Measurements from ENCODE around the gene ALAS2. TPM values are rescaled to one million over a fixed set of nuclear protein-coding genes. Genes with fewer than 3 reads are reported as not detected.
"Not testable (repeated sequence)": the region's sequence is repeated elsewhere in the genome, so short reads cannot be mapped to it uniquely, and the experiment has no call there.

The ALAS2 gene
- total RNA-seq, 1 experiment from 2014 or later, result not detected

DNA sequence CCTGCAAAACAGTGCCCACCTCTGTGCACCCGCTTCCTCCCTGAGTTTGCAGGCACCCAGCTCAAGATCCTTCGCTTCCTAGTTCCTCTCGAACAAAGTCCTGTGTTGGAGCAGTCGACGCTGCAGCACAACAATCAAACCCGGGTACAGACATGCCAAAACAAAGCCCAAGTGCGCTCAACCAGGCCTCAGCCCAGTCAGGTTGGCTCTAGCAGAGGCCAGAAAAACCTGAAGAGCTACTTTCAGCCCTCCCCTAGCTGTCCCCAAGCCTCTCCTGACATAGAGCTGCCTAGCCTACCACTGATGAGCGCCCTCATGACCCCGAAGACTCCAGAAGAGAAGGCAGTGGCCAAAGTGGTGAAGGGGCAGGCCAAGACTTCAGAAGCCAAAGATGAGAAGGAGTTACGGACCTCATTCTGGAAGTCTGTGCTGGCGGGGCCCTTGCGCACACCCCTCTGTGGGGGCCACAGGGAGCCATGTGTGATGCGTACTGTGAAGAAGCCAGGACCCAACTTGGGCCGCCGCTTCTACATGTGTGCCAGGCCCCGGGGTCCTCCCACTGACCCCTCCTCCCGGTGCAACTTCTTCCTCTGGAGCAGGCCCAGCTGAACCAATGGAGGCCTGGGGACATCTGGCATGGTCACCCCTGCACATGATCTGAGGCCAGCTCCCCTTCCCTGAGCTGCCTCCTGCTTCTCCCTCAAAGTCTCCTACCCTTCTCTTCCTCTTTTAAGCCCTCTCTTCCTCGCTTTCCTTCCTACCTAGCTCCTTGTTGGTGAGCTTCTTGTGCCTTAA lies 23.8 kb downstream of the ALAS2 start:
- DNase-seq (ENCODE audit: low read depth), result no peak

DNA sequence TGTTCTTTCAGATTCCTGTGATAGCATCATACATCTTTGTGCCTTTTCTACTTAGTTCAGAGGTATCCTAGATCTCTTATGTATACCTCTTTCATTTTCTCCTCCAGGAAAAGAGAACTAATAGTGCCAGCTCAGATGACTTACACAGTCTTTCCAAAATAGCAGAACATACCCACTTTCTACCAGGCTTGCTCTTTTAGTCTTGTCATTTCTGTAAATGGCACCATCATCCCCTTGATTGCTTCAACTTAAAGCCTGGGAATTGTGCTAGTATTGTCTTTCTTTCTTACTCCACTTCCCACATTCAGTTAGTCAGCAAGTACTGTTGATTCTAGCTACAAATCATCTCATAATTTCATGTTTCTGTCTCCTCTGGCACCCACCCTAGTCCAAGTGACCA lies 25.5 kb downstream of the ALAS2 start:
- DNase-seq (ENCODE audit: low read depth), result no peak

DNA sequence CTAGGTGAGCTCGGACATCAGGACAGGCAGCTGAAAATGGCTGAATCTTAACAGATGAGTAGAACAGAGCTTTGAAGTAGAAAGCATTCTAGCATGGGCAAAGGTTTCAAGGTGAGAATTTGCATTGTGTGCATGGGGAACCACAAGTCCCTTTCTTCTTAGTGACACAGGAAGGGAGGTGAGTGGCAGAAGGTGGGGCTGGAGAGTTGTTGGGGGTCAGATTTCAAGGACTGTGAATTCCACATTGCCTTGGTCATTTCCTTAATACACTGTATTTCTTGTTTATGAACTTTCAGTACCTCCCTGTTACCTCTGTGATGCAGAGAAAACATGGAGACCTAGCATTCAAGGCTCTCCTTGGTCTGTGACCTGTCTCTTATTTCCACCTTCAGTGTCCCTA lies 26.5 kb downstream of the ALAS2 start:
- DNase-seq (ENCODE audit: low read depth), result no peak

DNA sequence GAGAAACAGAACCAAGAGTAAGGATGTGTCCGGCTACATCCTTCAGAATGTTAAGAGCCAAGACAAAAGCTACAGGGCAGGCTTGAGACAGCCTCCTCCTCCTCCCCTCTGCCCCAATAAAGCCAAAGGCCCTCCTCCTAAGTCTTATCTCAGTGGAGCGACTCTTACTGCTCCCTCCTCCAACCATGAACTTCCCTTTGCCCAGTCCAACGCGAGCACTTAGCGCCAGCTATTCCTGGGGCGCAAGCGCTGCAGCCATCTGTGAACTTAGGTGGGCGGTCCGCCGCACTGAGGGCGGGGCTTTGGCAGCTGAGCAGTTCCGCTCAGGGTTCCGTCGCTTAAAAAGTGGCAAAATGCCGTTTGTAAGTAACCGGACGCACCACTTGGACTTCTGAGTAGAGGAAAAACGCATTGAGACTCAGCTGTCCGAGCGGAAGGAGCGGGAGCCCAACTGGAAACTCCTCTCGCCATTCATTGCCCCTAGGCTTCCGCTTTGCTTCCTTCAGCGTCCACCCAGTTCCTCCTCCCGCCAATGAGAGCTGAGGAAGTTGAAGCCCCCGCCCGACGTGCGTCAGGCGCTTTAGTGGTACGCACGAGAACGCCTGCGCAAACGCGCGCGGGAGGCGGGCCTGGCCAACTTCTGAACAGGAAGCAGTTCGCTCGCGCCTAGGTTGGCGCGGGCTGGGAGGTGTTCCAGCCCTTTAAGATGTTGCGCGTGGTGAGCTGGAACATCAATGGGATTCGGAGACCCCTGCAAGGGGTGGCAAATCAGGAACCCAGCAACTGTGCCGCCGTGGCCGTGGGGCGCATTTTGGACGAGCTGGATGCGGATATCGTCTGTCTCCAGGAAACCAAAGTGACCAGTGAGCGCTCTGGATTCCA lies 30.8 kb downstream of the ALAS2 start, which contains the start of gene APEX2:
Gene APEX2, plus strand, starts transcription at position 647 of the 882 bp plus-strand sequence. Its CDS starts 60 bp downstream, at position 707.
- DNase-seq (ENCODE audit: low read depth), result peak; percentile 89

DNA sequence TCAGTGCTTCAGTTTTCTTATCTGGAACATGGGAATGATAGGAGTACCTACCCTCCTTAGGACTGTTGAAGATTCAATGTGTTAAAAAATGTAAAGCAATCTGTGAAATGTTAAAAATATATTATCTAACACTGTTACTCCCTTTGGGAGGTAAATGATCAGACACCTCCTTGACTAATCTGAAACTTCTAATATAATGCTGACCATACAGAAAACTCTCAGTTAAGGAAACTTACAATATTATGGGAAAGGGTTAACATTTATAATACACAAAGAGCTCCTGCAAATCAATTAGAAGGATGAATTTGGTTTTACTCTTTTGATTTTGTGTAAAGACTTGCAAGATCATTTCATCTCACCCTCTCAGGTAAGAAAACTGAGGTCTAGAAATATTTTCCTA lies 35.2 kb downstream of the ALAS2 start:
- DNase-seq (ENCODE audit: low read depth), result no peak

DNA sequence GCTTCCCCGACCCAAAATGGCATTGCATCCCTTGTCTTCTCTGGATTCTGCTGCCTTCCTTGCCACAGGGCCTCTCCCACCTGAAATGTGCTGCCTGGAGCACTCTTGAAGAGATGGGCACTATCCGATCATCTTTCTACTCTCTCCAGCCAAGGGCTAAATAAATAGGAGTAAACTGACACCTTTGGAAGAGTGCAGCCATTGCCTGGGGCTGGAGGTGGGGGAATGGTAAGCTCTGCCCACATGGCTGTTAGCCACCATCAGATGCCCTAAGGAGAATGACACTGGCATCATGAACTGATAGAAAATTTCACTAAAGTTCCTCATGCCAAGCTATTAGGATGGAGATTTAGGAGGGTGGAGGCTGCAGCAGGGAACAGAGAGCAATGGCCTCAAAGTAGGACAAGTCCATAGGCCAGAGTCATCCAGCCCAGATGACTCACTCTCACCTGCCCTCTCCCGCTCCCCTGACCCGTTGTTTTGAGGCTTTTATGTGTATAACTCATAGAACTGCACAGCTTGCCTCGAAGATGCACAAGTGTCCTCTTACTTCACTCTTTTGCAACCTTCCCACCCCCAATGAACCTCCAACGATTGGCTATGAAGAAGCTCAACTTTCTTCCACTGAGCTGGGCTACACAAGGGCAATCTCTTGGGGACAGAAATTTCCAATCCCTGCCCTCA lies 36.0 kb downstream of the ALAS2 start:
- no peak for DNase-seq (ENCODE audit: low read depth)

DNA sequence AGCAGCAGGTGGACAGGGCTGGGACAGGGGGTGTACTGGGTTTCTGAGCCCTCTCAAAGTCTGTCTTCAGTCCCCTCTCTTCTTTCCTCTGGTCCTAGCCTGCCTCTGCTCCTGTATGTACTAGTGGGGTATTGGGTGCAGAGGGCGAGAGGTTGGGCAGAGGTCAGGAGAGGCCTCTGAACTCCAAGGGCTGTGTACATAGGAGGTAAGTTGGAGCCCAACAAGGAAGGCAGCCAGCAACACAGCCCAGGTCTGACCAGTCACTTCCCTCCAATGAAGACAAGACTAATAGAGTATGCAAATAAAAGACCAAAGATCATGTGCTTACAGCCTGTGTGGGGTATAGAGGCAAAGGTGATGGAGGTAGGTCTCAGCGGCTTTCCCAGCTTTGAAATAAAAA lies 36.7 kb downstream of the ALAS2 start, which contains the start of gene PFKFB1:
Gene PFKFB1, minus strand, starts transcription at position 90 of the 400 bp plus-strand sequence. CDS start 181 bp downstream, outside the sequence.
- DNase-seq (ENCODE audit: low read depth), result no peak

DNA sequence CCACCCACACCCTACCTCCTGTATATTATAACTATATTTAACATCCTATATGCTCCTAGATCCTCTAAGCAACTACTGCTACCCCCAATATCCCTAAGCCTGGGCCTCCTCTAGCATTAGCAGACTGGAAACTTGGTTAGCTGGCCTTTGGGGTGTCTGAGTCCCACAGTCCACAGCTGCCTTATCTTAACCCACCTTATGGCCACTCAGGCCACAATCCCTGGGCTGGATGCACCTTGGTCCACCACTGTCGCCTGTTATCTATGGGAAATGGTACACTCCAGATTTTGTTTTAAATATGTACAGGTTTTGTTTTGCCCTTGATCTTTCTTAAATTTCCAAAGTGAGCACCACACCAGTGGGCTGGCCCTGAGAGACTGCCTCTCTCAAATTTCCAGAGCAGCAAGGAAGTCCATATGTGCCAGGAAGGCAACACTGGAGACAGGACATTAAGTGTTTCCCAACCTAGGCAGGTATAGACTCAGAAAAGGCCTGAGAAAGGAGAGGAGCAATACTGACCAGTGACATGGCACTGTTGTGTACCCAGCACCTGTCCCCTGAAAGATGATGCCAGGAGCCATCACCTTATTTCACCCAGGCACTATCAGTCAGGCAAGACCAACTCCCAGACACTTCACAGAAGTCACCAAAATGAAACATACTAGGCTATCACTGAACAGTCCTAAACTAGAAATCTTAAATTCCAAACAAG lies 37.7 kb downstream of the ALAS2 start:
- no peak for DNase-seq (ENCODE audit: low read depth)

DNA sequence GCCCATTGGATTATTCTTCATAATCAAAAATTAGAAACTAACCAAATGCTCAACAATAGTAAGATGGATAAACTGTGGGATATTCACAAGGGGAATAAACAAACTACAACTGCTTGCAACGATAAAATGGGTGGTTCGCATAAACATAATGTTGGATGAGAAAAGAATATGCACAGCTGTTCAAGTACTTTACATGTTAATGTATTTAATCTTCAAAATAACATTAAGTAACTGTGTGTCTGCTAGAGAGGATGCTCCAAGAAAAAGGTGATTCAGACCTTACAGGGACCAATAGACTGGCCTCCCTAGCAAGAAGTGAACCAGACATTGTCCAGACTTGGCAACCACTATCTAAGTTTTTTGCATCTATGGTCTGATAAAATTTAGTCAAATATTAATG lies 39.1 kb downstream of the ALAS2 start:
- DNase-seq (ENCODE audit: low read depth), result no peak

DNA sequence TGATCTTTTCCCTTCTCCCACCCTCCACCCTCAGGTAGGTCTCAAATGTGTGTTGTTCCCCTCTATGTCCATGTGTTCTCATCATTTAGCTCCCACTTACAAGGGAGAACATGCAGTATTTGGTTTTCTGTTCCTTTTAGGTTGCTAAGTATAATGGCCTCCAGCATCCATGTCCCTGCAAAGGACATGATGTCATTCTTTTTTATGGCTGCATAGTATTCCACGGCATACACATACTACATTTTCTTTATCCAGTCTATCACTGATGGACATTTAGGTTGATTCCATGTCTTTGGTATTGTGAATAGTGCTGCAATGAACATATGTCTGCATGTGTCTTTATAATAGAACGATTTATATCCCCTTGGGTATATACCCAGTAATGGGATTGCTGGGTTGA lies 47.5 kb downstream of the ALAS2 start:
- DNase-seq (ENCODE audit: low read depth), result not testable (repeated sequence)

DNA sequence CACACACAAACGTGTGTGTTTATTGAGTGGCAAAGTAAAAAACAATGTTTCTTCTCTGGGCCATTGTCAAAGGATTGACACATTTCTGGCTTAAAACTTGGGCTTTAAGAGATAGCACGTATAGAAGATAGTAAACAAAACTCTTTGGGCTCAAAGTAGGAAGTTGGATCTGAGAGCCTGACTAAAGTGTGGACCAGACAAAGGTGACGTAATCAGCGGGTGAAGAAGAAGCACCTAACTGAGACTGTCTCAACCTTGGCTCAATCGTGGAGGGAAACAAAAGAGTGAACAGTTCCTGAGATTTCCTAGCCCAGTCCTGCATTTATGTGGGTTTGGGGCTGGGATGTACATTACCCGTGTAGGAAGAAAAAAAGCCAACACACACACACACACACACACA lies 50.4 kb downstream of the ALAS2 start:
- no peak for DNase-seq (ENCODE audit: low read depth)

DNA sequence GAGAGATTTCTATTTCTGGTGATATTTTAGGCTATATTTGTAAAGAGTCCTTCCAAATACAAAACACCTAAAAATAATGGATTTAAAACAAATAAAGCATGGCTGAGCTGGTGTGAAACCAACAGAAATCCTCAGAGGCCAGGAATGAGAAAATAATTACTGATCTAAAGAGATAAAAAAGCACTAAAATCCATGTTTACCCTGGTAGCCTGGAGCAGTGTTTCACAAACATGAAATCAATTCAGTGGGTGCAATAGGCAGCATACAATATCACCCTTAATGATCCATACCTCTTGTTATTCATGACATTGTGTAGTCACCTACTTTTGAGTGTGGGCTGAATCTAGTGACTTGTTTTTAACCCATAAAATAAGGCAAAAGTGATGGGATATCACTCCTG lies 51.3 kb downstream of the ALAS2 start:
- no peak for DNase-seq (ENCODE audit: low read depth)

DNA sequence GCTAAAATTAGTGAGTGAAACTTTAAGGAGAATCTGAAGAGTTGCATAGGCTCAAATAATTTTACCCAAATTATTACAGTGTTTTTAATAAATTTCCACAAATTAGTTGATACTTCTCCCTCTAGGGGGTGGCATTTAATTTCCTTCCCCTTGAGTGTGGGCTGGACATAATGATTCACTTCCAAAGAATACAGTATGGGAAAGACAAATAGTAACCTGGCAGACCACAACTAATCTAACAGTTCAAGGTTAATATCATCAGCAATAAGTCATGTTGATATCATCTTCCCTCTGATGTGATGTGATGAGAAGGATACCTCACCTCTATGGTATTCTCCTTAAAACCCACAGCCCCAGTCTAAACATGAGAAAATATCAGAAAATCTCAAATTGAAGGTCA lies 52.3 kb downstream of the ALAS2 start:
- peak; percentile 7 for DNase-seq (ENCODE audit: low read depth)

DNA sequence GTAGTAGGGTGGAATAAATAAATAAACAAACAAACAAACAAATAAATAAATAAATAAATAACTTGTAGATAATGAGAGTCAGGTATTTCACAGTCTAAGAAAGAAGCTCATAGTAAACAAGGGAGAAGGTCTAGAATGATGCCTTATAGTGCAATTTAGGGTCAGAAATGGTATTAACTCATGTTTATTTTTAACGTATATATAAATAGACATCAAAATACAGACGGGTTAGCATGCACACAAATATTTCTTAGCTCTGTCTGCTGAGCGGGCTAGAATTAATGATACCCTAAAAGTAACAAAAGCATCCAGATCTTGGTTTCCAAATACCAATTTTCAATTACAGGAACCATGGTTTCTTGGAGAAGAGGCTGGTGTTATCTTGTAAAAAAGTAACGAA lies 53.4 kb downstream of the ALAS2 start:
- no peak for DNase-seq (ENCODE audit: low read depth)

DNA sequence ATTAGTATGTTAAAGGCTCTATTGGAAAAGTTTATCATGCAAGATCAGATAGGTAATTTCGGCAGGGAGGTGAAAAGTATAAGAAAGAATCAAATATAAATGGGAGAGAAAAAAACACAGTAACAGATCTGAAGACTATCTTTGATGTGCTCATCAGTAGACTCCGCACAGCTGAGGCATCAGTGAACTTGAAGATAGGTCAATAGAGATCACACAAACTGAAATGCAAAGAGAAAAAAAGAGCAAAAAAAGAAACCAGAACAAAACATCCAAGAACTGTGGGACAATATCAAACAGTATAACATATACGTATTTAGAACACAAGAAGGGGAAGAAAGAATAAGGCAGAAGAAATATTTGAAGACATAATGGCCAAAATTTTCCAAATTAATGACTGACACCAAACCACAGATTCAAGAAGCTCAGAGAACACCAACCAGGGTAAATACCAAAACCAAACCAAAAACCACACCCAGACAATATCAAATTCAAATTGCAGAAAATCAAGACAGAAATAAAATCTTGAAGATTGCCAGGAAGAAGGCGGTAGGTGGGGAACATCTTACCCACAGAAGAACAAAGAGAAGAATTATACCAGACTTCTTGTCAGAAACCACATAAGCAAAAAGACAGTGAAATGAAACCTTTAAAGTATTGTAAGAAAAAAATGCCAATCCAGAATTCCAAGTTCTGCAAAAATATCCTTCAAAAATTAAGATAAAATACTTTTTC lies 65.8 kb downstream of the ALAS2 start:
- no peak for DNase-seq (ENCODE audit: low read depth)

DNA sequence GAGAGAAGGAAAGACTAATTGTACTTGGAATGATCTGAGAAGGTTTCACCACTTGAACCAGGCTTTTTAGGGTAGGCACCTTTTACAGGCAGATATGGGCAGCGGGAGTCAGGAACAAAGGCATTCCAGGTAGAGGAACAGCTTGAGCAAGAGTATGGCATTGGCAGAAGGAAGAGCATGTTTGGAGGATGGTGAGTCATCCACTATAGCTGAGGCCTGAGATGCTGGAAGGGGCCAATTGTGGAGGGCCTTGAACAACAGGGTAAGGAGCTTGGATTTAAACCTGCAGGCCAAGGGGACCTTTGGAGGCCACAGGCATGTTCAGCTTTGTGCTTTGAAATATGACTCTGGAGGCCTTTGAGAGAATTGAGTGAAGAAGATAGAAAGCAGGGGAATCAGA lies 69.0 kb downstream of the ALAS2 start:
- no peak for DNase-seq (ENCODE audit: low read depth)

Measured in LHCN-M2 (cell line).